ENCODE data around the gene NEK9.
"Not testable (repeated sequence)": the region's sequence is repeated elsewhere in the genome, so short reads cannot be mapped to it uniquely, and the experiment has no call there.

NEK9 gene

GRCh38 chr14:75101491-75101890, 25.4 kb downstream of the NEK9 start:
- no peak for DNase-seq (ENCODE audit: low read depth)

- no peak for DNase-seq (ENCODE audit: low read depth)
Measured at GRCh38 chr14:75098682-75099081, 28.2 kb downstream of the NEK9 start.

- no peak for DNase-seq (ENCODE audit: low read depth)
Measured at GRCh38 chr14:75098212-75098611, 28.6 kb downstream of the NEK9 start.

DNA sequence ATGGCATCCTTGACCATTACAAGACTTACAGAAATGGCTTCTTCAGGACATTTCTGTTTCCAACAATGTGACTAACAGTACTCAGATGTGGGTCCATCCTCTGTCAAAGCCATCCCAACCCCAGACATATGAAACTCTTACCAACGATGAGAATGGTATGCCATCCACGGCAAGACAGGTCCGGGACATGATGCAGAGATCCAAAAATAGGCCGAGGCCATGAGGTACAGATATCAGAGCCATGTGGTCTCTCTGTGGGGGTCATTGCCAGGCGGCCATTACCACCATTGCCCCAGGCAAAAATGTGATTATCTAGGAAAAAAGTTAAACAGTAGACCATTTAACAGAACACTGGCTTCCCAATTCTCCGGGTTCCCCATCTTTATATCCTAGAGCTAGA, 29.9 kb downstream of the NEK9 start:
- DNase-seq (ENCODE audit: low read depth): no peak

- DNase-seq (ENCODE audit: low read depth): no peak
Measured at GRCh38 chr14:75095690-75096089, 31.2 kb downstream of the NEK9 start.

DNA sequence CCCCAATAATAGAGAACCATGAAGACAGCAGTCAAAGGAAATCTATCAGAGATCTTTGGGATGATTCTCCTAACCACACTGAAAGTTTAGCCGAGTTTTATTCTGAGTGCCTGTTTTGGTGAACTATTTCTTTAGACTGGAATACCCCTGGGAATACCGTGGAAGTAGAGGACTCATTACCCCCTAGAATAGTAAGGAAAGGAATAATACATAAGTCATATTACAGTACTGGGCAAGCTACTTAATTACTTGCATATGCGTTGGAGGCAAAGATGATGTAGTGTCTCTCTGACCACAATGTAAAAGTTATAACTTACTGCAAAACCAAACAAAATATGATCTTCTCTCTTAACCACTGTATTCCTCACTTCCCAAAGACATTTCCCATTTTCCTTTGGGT, 32.0 kb downstream of the NEK9 start:
- no peak for DNase-seq (ENCODE audit: low read depth)

DNA sequence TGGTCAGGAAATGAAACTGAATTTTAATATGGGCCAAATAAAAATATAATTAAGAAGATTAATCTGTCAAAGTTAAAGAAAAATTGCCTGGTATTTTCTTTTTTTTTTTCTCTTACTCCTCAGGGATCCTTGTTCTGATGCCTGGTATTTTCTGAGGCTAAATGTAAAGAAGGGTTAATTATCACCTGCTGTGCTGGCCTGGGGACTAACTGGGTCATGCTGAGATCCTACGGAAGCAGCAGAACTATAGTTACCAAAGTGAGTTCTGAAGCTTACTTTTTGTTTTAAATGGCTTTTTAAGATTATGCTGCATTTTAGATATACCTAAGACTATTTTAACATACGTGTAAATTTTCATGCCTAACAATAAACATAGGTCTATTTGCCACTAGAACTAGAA, 34.1 kb downstream of the NEK9 start:
- DNase-seq (ENCODE audit: low read depth): no peak

DNA sequence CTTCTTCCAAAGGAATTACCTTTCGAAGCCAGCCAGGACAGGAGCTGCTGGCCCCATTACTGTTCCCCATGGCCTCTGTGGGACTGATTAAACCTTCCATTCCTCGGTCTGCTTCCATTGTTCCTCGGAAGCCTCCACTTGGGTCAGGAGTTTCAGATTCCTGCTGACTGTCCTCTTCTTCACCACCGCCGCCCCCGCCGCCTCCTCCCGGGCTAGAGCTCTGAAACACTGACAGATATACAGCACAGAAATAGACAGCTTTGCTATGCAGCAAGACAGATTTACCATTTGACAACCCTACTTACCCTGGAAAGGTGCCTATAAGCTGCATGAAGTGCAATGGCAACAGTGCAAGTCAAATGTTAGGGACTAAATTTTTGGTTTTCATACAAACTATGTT, 35.6 kb downstream of the NEK9 start:
- DNase-seq (ENCODE audit: low read depth): no peak

DNA sequence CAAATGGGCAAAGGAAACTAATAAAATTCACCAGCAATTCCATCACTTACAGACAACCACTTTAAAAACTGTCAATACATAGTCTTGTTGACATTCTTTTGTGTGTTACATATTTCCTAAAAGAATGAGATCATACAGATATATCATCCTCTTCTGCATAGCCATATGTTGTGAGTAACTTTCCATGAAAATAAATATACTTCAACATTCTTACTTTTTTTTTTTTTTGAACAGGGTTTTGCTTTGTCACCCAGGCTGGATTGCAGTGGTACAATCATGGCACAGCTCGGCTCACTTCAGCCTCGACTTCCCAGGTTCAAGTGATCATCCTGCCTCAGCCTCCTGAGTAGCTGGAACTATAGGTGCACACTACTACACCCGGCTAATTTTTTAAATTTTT, 36.5 kb downstream of the NEK9 start:
- no peak for DNase-seq (ENCODE audit: low read depth)

DNA sequence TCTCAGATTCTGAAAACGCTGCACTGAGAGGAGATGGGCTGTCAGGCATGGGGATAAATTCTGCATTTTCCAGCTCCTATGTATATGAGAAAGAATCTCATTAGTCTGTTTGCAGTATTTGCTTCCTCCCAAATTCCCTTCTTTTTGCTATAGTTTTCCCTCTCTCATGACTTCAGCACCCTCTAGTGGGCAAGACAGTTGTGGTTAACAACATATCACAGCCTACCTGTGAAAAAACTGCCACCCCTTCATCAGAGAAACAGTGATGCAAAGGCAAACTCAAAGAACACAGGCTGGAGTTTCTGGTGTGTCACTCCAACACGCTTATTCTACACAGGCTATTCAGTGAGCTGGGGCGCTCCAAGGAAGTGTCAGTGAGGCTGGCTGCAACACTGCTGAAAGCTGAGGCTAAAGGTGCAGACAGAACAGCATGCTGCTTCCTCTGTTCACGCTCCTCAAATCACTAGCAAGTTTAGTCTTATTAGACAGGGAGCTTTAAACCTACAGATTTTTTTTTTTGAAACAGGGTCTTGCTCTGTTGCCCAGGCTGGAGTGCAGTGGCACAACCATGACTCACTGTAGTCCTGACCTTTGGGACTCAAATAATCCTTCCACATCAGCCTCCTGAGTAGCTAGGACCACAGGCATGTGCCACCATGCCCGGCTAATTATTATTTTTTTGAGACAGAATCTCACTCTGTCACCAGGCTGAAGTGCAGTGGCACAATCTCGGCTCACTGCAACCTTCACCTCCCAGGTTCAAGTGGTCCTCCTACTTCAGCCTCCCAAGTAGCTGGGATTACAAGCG, 38.1 kb downstream of the NEK9 start:
- peak; percentile 24 for DNase-seq (ENCODE audit: low read depth)

- DNase-seq (ENCODE audit: low read depth): no peak
Measured at GRCh38 chr14:75088153-75088552, 38.7 kb downstream of the NEK9 start.

- no peak for DNase-seq (ENCODE audit: low read depth)
Measured at GRCh38 chr14:75084513-75084912, 42.3 kb downstream of the NEK9 start.

DNA sequence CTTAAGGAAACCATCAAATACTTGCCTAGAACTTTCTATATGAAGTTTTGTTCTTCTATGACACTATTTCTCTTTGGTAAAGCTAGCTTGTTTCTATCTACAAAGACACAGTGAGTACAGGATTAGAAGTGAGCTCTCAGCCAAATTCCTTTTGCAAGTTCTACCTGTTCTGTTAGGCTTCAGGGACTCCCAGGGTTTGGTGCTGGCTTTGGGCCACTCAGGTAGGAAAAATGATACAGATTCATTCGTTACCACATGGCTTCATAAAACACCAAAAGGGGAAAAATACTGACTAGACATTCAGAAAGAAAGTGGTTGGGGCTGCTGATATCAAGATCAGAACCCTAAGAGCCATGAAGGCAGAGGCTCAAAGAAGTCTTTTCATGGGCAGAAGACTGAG, 43.6 kb downstream of the NEK9 start:
- no peak for DNase-seq (ENCODE audit: low read depth)

- DNase-seq (ENCODE audit: low read depth): no peak
Measured at GRCh38 chr14:75081660-75082229, 45.1 kb downstream of the NEK9 start.

- DNase-seq (ENCODE audit: low read depth): no peak
Measured at GRCh38 chr14:75079521-75079920, 47.3 kb downstream of the NEK9 start.

DNA sequence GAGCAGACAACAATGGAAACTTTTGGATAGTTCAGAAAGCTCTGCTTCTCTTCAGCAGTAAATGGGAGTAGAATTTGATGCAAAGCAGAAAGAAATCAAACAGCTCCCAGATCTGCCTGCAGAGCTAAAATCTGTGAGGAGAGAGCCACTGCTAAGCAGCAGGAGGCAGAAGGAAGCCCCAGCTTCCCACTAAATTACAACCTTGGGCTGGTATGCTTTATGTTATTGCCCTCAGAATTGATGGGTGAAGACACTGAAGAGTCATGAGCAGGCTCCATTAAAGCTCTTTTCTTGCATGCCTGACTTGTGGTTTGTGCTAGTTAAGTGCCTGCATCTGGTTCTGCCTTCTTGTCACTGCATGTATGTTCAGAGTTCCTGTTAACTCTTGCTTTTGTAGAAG, 49.1 kb downstream of the NEK9 start:
- no peak for DNase-seq (ENCODE audit: low read depth)

DNA sequence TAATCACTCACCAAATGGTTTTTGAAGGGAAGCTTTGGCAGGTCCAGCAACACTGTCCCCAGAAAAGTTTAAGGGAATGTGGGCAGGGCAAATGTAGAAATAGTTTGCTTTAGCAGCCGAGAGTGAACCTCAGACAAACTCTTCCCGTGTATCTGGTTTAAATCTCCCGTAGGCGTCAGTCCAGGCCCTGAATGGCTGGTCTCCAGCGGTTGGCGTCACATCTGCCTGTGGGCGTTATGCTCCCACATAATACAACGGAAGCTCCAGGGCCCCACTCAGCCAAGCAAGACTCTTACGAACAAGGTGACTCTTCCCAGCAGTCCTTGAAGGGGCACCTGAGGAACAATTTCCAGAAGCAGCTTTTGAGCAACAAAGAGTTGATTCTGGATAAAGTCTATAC, 56.5 kb downstream of the NEK9 start:
- DNase-seq (ENCODE audit: low read depth): no peak

DNA sequence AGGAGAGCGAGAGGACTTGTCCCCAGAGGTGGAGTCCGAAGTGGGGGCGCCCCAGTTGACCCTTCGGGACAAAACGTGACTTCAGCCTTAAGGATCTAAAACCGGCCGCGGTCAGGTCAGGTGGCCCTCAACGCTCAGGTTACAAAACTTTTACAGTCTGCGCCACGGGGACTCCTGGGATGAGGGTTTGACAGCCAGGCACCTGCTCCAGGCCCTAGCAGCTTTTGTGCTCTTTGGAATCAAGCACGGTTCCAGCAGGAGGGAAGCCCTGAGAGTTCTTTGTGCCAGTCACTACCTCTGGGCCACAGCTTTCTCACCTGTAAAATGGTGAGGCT, 57.1 kb downstream of the NEK9 start:
- DNase-seq (ENCODE audit: low read depth): no peak

- DNase-seq (ENCODE audit: low read depth): peak; percentile 31
Measured at GRCh38 chr14:75069121-75069810, 57.6 kb downstream of the NEK9 start, which contains the start of gene ZC2HC1C. Gene ZC2HC1C, plus strand, starts transcription at chr14:75069641. Its CDS starts 933 bp downstream, at chr14:75070574.

DNA sequence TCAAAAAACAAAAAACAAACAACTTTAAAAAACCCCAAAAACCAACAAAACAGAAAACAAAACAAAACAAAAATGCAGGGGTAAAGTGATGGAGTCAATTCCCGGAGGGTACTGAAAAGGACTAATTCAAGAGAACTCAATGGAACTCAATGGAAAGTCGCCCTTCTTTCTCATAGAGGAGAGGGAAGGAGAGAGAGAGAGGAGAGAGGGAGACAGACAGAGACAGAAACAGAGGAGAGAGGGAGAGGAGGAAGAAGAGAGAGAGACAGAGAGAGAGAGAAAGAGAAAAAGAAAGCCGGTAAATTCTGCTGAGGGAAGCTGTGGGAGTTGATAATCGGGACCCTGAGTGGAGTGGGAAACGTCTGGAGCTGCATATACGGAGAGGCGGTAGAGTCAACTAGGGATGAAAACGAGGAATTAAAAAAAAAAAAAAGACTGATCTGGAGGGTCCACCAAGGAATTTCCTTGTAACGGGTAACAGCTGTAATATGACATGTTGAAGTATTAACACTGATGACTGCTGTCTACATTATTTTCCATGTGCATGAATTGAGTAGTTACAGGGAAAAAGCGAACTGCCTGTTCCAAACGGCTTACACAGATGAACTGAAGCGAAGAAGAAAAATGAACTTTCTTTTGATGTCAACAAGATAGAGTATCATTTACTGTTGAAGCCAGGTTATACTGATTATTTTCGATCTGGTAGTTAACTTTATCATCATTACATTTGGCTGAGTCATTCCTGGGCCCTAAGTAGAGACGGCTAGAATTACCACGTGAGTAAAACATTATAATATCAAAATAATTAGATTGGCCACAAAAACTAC, 58.3 kb downstream of the NEK9 start:
- DNase-seq (ENCODE audit: low read depth): no peak

DNA sequence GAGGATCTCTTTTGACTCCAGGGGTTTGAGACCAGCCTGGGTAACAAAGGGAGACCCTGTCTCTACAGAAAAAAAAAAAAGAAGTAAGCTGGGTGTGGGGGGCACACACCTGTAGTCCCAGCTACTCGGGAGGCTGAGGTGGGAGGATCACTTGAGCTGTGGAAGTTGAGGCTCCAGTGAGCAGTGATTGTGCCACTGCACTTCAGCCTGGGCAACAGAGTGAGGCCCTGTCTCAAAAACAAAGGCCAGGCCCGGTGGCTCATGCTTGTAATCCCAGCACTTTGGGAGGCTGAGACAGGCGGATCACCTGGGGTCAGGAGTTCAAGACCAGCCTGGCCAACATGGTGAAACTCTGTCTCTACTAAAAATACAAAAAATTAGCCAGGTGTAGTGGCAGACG, 59.1 kb downstream of the NEK9 start:
- not testable (repeated sequence) for DNase-seq (ENCODE audit: low read depth)

GRCh38 chr14:75067212-75067611, 59.6 kb downstream of the NEK9 start:
- DNase-seq (ENCODE audit: low read depth): no peak

DNA sequence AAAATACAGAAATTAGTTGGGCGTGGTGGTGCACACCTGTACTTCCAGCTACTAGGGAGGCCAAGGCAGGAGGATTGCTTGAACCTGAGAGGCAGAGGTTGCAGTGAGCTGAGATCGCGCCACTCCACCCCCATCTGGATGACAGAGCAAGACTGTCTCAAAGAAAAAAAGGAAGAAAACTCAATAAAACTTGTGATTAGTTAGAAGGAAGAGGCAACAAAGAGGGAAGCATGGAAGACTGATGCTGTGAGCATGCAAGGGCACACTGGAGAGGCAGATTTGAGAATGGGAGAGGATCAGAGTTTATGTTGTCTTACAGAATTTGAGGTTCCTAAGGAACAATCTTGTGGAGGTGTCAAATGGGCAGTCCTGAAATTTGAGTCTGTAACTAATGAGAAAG, 60.2 kb downstream of the NEK9 start:
- no peak for DNase-seq (ENCODE audit: low read depth)
